Measurements from ENCODE around the gene GHSR.

DNA sequence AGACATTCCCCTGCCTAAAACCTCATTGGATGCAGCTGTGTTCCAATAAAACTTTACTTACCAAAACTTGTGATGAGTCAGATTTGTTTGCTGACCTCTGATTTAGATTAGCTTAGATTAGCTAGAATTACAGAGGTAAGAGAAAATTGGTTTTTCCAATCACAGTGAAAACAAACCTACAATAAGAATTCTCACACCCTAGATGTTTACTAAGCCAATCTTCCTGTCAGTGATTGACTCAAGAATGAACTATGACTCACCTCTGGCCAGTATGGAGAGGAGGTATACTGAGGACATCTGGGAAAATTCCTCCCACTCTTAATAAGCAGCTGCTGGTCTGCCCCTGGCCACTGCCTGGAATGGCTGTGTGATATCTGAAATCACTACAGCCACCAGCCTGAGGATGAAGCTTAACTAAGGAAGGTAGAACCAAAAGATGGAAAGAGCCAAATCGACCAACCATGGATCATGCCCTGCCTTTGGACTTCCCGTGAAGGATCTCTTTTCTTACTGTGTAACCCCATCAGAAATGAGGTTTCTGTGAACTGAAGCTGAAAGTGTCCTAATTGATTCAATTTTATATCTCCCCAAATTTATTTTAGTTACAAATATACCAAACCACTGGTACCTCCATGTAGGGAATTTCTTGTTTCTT is 19.0 kb upstream of the GHSR start:
- no peak for TF ChIP-seq POLR2AphosphoS5 (IDR thresholded peaks at IDR 0.05)
- TF ChIP-seq, protein P1, sequence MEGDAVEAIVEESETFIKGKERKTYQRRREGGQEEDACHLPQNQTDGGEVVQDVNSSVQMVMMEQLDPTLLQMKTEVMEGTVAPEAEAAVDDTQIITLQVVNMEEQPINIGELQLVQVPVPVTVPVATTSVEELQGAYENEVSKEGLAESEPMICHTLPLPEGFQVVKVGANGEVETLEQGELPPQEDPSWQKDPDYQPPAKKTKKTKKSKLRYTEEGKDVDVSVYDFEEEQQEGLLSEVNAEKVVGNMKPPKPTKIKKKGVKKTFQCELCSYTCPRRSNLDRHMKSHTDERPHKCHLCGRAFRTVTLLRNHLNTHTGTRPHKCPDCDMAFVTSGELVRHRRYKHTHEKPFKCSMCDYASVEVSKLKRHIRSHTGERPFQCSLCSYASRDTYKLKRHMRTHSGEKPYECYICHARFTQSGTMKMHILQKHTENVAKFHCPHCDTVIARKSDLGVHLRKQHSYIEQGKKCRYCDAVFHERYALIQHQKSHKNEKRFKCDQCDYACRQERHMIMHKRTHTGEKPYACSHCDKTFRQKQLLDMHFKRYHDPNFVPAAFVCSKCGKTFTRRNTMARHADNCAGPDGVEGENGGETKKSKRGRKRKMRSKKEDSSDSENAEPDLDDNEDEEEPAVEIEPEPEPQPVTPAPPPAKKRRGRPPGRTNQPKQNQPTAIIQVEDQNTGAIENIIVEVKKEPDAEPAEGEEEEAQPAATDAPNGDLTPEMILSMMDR (IDR thresholded peaks at IDR 0.05), result no peak
- TF ChIP-seq POLR2A (IDR thresholded peaks at IDR 0.05), result no peak
- TF ChIP-seq EP300 (IDR thresholded peaks at IDR 0.05), result no peak

Data from upper lobe of left lung (tissue), 4 donors.